ENCODE measurements around the gene GALK1. TPM values are rescaled to one million over a fixed set of nuclear protein-coding genes. Genes with fewer than 3 reads are reported as not detected.
A peak's percentile ranks its signal among the peaks of the same experiment; 100 is the strongest.

The GALK1 gene
- total and polyA plus RNA-seq, 2 of the 13 experiments (the other 11 are each of a cell fraction or from before 2014, with no cell fraction given) = 59.9 to 93.6 TPM

DNA sequence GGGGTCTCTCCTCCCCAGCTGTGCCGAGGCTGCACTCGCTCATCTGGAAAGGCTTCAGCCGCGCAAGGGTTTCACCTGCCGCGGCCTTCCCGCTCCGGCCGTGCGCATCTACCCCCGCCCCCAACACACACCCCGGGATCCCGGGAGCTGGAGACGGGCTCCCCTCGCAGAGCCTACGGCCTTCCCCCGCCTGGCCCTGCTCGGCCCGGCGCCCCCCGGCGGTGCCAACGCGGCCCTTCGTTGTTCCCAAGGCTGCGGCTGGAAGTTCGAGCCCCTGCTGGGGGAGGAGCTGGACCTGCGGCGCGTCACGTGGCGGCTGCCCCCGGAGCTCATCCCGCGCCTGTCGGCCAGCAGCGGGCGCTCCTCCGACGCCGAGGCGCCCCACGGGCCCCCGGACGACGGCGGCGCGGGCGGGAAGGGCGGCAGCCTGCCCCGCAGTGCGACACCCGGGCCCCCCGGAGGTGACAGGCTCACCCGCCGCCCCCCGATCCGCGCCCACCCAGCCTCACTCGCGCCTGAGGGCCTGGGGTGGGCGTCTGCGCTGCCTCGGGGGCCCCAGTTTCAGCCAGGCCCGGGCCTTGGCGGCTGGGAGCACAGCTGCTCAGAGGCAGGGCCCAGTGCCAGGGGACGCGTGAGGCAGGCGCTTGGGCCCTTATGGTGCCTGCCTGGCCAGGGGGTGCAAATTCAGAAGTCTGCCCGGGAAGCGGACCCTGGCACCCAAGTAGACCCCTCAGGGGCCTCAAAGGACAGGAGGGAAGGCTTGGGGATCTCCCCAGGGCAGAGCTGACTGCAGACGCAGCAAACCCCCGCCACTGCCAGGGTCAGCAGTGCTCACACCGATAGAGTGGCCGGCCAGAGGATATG is 11.2 kb downstream of the GALK1 start (continued):
- TF ChIP-seq, protein P1, sequence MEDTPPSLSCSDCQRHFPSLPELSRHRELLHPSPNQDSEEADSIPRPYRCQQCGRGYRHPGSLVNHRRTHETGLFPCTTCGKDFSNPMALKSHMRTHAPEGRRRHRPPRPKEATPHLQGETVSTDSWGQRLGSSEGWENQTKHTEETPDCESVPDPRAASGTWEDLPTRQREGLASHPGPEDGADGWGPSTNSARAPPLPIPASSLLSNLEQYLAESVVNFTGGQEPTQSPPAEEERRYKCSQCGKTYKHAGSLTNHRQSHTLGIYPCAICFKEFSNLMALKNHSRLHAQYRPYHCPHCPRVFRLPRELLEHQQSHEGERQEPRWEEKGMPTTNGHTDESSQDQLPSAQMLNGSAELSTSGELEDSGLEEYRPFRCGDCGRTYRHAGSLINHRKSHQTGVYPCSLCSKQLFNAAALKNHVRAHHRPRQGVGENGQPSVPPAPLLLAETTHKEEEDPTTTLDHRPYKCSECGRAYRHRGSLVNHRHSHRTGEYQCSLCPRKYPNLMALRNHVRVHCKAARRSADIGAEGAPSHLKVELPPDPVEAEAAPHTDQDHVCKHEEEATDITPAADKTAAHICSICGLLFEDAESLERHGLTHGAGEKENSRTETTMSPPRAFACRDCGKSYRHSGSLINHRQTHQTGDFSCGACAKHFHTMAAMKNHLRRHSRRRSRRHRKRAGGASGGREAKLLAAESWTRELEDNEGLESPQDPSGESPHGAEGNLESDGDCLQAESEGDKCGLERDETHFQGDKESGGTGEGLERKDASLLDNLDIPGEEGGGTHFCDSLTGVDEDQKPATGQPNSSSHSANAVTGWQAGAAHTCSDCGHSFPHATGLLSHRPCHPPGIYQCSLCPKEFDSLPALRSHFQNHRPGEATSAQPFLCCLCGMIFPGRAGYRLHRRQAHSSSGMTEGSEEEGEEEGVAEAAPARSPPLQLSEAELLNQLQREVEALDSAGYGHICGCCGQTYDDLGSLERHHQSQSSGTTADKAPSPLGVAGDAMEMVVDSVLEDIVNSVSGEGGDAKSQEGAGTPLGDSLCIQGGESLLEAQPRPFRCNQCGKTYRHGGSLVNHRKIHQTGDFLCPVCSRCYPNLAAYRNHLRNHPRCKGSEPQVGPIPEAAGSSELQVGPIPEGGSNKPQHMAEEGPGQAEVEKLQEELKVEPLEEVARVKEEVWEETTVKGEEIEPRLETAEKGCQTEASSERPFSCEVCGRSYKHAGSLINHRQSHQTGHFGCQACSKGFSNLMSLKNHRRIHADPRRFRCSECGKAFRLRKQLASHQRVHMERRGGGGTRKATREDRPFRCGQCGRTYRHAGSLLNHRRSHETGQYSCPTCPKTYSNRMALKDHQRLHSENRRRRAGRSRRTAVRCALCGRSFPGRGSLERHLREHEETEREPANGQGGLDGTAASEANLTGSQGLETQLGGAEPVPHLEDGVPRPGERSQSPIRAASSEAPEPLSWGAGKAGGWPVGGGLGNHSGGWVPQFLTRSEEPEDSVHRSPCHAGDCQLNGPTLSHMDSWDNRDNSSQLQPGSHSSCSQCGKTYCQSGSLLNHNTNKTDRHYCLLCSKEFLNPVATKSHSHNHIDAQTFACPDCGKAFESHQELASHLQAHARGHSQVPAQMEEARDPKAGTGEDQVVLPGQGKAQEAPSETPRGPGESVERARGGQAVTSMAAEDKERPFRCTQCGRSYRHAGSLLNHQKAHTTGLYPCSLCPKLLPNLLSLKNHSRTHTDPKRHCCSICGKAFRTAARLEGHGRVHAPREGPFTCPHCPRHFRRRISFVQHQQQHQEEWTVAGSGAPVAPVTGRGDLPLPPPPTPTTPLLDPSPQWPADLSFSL (CRISPR knock-in tag; IDR thresholded peaks at IDR 0.05) = no peak
- TF ChIP-seq KDM1A (CRISPR knock-in tag; IDR thresholded peaks at IDR 0.05) (peak; percentile 18; the same call in 1 of the 2 replicates), PAWR (CRISPR knock-in tag; IDR thresholded peaks at IDR 0.05; ENCODE audit: borderline replicate concordance) (no peak), PHF5A (CRISPR knock-in tag; IDR thresholded peaks at IDR 0.05; ENCODE audit: low read depth, unreplicated experiment) (no peak), MTA3 (CRISPR knock-in tag; IDR thresholded peaks at IDR 0.05) (no peak), SAFB2 (CRISPR knock-in tag; IDR thresholded peaks at IDR 0.05; ENCODE audit: borderline replicate concordance, low read depth) (peak; percentile 54; the same call in 1 of the 2 replicates)
- TF ChIP-seq, protein P2, sequence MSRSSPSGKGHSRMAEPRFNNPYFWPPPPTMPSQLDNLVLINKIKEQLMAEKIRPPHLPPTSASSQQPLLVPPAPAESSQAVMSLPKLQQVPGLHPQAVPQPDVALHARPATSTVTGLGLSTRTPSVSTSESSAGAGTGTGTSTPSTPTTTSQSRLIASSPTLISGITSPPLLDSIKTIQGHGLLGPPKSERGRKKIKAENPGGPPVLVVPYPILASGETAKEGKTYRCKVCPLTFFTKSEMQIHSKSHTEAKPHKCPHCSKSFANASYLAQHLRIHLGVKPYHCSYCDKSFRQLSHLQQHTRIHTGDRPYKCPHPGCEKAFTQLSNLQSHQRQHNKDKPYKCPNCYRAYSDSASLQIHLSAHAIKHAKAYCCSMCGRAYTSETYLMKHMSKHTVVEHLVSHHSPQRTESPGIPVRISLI (CRISPR knock-in tag; IDR thresholded peaks at IDR 0.05; ENCODE audit: borderline replicate concordance) = no peak
- TF ChIP-seq, protein P3, sequence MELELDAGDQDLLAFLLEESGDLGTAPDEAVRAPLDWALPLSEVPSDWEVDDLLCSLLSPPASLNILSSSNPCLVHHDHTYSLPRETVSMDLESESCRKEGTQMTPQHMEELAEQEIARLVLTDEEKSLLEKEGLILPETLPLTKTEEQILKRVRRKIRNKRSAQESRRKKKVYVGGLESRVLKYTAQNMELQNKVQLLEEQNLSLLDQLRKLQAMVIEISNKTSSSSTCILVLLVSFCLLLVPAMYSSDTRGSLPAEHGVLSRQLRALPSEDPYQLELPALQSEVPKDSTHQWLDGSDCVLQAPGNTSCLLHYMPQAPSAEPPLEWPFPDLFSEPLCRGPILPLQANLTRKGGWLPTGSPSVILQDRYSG (CRISPR knock-in tag; IDR thresholded peaks at IDR 0.05) = peak; percentile 49; the same call in 1 of the 2 replicates
- TF ChIP-seq, protein P4, sequence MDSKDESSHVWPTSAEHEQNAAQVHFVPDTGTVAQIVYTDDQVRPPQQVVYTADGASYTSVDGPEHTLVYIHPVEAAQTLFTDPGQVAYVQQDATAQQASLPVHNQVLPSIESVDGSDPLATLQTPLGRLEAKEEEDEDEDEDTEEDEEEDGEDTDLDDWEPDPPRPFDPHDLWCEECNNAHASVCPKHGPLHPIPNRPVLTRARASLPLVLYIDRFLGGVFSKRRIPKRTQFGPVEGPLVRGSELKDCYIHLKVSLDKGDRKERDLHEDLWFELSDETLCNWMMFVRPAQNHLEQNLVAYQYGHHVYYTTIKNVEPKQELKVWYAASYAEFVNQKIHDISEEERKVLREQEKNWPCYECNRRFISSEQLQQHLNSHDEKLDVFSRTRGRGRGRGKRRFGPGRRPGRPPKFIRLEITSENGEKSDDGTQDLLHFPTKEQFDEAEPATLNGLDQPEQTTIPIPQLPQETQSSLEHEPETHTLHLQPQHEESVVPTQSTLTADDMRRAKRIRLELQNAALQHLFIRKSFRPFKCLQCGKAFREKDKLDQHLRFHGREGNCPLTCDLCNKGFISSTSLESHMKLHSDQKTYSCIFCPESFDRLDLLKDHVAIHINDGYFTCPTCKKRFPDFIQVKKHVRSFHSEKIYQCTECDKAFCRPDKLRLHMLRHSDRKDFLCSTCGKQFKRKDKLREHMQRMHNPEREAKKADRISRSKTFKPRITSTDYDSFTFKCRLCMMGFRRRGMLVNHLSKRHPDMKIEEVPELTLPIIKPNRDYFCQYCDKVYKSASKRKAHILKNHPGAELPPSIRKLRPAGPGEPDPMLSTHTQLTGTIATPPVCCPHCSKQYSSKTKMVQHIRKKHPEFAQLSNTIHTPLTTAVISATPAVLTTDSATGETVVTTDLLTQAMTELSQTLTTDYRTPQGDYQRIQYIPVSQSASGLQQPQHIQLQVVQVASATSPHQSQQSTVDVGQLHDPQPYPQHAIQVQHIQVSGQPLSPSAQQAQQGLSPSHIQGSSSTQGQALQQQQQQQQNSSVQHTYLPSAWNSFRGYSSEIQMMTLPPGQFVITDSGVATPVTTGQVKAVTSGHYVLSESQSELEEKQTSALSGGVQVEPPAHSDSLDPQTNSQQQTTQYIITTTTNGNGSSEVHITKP (CRISPR knock-in tag; IDR thresholded peaks at IDR 0.05; ENCODE audit: low read depth) = no peak
- TF ChIP-seq, protein P5, sequence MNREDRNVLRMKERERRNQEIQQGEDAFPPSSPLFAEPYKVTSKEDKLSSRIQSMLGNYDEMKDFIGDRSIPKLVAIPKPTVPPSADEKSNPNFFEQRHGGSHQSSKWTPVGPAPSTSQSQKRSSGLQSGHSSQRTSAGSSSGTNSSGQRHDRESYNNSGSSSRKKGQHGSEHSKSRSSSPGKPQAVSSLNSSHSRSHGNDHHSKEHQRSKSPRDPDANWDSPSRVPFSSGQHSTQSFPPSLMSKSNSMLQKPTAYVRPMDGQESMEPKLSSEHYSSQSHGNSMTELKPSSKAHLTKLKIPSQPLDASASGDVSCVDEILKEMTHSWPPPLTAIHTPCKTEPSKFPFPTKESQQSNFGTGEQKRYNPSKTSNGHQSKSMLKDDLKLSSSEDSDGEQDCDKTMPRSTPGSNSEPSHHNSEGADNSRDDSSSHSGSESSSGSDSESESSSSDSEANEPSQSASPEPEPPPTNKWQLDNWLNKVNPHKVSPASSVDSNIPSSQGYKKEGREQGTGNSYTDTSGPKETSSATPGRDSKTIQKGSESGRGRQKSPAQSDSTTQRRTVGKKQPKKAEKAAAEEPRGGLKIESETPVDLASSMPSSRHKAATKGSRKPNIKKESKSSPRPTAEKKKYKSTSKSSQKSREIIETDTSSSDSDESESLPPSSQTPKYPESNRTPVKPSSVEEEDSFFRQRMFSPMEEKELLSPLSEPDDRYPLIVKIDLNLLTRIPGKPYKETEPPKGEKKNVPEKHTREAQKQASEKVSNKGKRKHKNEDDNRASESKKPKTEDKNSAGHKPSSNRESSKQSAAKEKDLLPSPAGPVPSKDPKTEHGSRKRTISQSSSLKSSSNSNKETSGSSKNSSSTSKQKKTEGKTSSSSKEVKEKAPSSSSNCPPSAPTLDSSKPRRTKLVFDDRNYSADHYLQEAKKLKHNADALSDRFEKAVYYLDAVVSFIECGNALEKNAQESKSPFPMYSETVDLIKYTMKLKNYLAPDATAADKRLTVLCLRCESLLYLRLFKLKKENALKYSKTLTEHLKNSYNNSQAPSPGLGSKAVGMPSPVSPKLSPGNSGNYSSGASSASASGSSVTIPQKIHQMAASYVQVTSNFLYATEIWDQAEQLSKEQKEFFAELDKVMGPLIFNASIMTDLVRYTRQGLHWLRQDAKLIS (CRISPR knock-in tag; IDR thresholded peaks at IDR 0.05) = no peak

All from HepG2 (cell line).